GM12891 (cell line): ENCODE measurements around the gene USF2.

Experiments
- DNase-seq: peaks from one replicate; pipeline ENCODE4 v3.0.0; 2011; ENCODE audit warnings: low spot score; ENCODE audit not compliant: insufficient read length
- FAIRE-seq: peaks from 2 replicates; lab custom pipeline; 2011; peaks lifted over from hg19 to GRCh38; lab: Jason Lieb, UNC
- PAX5 ChIP-seq: IDR thresholded peaks from 2 replicates; pipeline ENCODE4 v1.6.1; 2011; ENCODE audit warnings: low read length, moderate library complexity, mild to moderate bottlenecking; ENCODE audit not compliant: insufficient read depth, severe bottlenecking
- POLR2A ChIP-seq: IDR thresholded peaks from 2 replicates; pipeline ENCODE4 v1.6.1; 2011; ENCODE audit warnings: low read depth, low read length, control low read depth
- POLR2AphosphoS5 ChIP-seq: IDR thresholded peaks from 2 replicates; pipeline ENCODE4 v1.6.1; 2011; ENCODE audit warnings: low read depth, low read length, control low read depth
- POU2F2 ChIP-seq: IDR thresholded peaks from 2 replicates; pipeline ENCODE4 v1.6.1; 2011; ENCODE audit warnings: low read depth, mild to moderate bottlenecking, control low read depth, low read length, moderate library complexity
- SPI1 ChIP-seq: IDR thresholded peaks from 2 replicates; pipeline ENCODE4 v1.6.1; 2011; ENCODE audit warnings: low read depth, low read length, control low read depth
- TAF1 ChIP-seq: IDR thresholded peaks from 2 replicates; pipeline ENCODE4 v1.6.1; 2011; ENCODE audit warnings: low read depth, low read length, control low read depth

USF2 gene

GRCh38 chr19:35308910-35309309 lies 40.1 kb downstream of the USF2 start:
- TF ChIP-seq TAF1, result no peak
- no peak for TF ChIP-seq SPI1
- TF ChIP-seq POLR2AphosphoS5, result no peak
- FAIRE-seq (no peak), DNase-seq (no peak)

- TF ChIP-seq POLR2A (no peak), SPI1 (no peak), POLR2AphosphoS5 (no peak), PAX5 (no peak), POU2F2 (no peak), TAF1 (no peak)
Observed at GRCh38 chr19:35309481-35310279, 40.9 kb downstream of the USF2 start.

GRCh38 chr19:35310331-35310730 lies 41.6 kb downstream of the USF2 start:
- FAIRE-seq, result no peak
- TF ChIP-seq POLR2AphosphoS5 (no peak), PAX5 (no peak), TAF1 (no peak), POU2F2 (no peak), POLR2A (no peak), SPI1 (no peak)
- DNase-seq, result no peak

More at GRCh38 chr19:35309481-35310279, 40.9 kb downstream of the USF2 start:
- no peak for FAIRE-seq
- no peak for DNase-seq

GRCh38 chr19:35310811-35311465 lies 42.2 kb downstream of the USF2 start:
- TF ChIP-seq POU2F2 (no peak), PAX5 (no peak), SPI1 (no peak), POLR2AphosphoS5 (no peak), TAF1 (no peak), POLR2A (no peak)
- no peak for DNase-seq
- no peak for FAIRE-seq

- DNase-seq (no peak), FAIRE-seq (no peak)
- no peak for TF ChIP-seq TAF1
- TF ChIP-seq POU2F2, result no peak
- TF ChIP-seq POLR2AphosphoS5, result no peak
- TF ChIP-seq SPI1, result no peak
Observed at GRCh38 chr19:35311901-35312665, 43.3 kb downstream of the USF2 start.

- no peak for TF ChIP-seq POLR2AphosphoS5
- TF ChIP-seq POU2F2, result no peak
- no peak for TF ChIP-seq PAX5
- TF ChIP-seq SPI1, result no peak
- no peak for TF ChIP-seq TAF1
- TF ChIP-seq POLR2A, result no peak
- DNase-seq, result no peak
- FAIRE-seq, result no peak
Observed at GRCh38 chr19:35313587-35313986, 44.8 kb downstream of the USF2 start.

GRCh38 chr19:35314031-35314430 lies 45.3 kb downstream of the USF2 start:
- TF ChIP-seq POLR2AphosphoS5 (no peak), POLR2A (no peak), TAF1 (no peak), PAX5 (no peak), SPI1 (no peak), POU2F2 (no peak)
- DNase-seq, result no peak
- no peak for FAIRE-seq

- TF ChIP-seq PAX5 (no peak), SPI1 (no peak), POLR2A (no peak), TAF1 (no peak), POLR2AphosphoS5 (no peak), POU2F2 (no peak)
- no peak for FAIRE-seq
- no peak for DNase-seq
Observed at GRCh38 chr19:35314858-35315470, 46.2 kb downstream of the USF2 start.

GRCh38 chr19:35315883-35316282 lies 47.1 kb downstream of the USF2 start:
- FAIRE-seq, result no peak
- DNase-seq, result no peak
- TF ChIP-seq PAX5 (no peak), TAF1 (no peak), POLR2AphosphoS5 (no peak), POLR2A (no peak), POU2F2 (no peak), SPI1 (no peak)
